Measurements from ENCODE around the gene LPAR5.

DNA sequence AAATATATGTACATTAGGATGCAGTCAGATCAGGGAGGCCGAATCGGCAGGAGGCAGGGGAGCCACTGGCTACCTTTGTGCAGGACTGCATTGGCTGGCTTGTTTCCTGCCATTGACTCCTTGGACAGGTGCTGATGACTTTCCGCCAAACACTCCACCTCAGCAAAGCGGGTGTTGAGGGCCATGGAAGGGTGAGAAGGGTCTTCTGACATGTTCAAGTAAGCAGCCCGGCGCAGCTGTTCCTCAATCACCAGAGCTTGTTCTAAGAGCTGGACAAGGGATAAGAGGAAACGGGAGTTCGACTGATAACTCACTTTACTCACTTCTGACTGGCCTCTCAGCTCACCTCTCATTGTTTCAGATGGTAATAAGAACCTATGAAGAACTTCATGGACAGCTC lies 62.8 kb downstream of the LPAR5 start:
- TF ChIP-seq, protein P1, sequence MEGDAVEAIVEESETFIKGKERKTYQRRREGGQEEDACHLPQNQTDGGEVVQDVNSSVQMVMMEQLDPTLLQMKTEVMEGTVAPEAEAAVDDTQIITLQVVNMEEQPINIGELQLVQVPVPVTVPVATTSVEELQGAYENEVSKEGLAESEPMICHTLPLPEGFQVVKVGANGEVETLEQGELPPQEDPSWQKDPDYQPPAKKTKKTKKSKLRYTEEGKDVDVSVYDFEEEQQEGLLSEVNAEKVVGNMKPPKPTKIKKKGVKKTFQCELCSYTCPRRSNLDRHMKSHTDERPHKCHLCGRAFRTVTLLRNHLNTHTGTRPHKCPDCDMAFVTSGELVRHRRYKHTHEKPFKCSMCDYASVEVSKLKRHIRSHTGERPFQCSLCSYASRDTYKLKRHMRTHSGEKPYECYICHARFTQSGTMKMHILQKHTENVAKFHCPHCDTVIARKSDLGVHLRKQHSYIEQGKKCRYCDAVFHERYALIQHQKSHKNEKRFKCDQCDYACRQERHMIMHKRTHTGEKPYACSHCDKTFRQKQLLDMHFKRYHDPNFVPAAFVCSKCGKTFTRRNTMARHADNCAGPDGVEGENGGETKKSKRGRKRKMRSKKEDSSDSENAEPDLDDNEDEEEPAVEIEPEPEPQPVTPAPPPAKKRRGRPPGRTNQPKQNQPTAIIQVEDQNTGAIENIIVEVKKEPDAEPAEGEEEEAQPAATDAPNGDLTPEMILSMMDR (IDR thresholded peaks at IDR 0.05) = no peak
- no peak for TF ChIP-seq POLR2A (IDR thresholded peaks at IDR 0.05)
